HepG2 (cell line): Measurements from ENCODE around the gene ZNF883. TPM values are rescaled to one million over a fixed set of nuclear protein-coding genes. Genes with fewer than 3 reads are reported as not detected.

Source experiments
- ARNT ChIP-seq: fragments of 450-650 bp; IDR thresholded peaks from 2 replicates; pipeline ENCODE4 v1.6.1; 2017
- CREB1 ChIP-seq, 2 experiments: fragments of 450-650 bp in 1 of 2; IDR thresholded peaks; 2 replicates each; pipeline ENCODE4 v1.6.1; 2016 to 2017; ENCODE audit warnings: control low read depth in 1 of 2, mild to moderate bottlenecking in 1 of 2, missing compliant biosample characterization in 1 of 2, missing genetic modification characterization in 1 of 2
- FOXO4 ChIP-seq: sonication (generic); formaldehyde crosslinking; conservative IDR thresholded peaks from 2 replicates; pipeline ENCODE4 v1.8.1; 2023; ENCODE audit warnings: missing genetic modification reagents
- GATA4 ChIP-seq: sonication (generic); IDR thresholded peaks from 2 replicates; pipeline ENCODE4 v1.6.1; 2016; ENCODE audit warnings: antibody characterized with exemption, low read depth, borderline replicate concordance
- GATAD2A ChIP-seq: IDR thresholded peaks from 2 replicates; pipeline ENCODE4 v1.6.1; 2016
- HINFP ChIP-seq: sonication (generic); formaldehyde crosslinking; IDR thresholded peaks from 2 replicates; pipeline ENCODE4 v1.4.0; 2020; ENCODE audit warnings: low read depth, mild to moderate bottlenecking, missing genetic modification reagents
- MTA1 ChIP-seq: sonication (generic); formaldehyde crosslinking; IDR thresholded peaks from 2 replicates; pipeline ENCODE4 v1.4.0; 2020; ENCODE audit warnings: missing genetic modification reagents, mild to moderate bottlenecking, borderline replicate concordance
- PATZ1 ChIP-seq: sonication (generic); formaldehyde crosslinking; IDR thresholded peaks from 2 replicates; pipeline ENCODE4 v1.4.0; 2020; ENCODE audit warnings: missing genetic modification reagents
- PAWR ChIP-seq: sonication (generic); formaldehyde crosslinking; IDR thresholded peaks from 2 replicates; pipeline ENCODE4 v1.4.0; 2020; ENCODE audit warnings: missing genetic modification reagents, mild to moderate bottlenecking, borderline replicate concordance
- TARDBP ChIP-seq: sonication (generic); formaldehyde crosslinking; IDR thresholded peaks from 2 replicates; pipeline ENCODE4 v1.8.0; 2022; ENCODE audit warnings: mild to moderate bottlenecking, missing genetic modification reagents
- ZBTB33 ChIP-seq: sonication (generic); formaldehyde crosslinking; IDR thresholded peaks from 2 replicates; pipeline ENCODE4 v1.4.0; 2020; ENCODE audit warnings: missing genetic modification reagents
- ZFP1 ChIP-seq: IDR thresholded peaks from 2 replicates; pipeline ENCODE4 v1.6.1; 2016
- ZFP36L2 ChIP-seq: sonication (generic); formaldehyde crosslinking; IDR thresholded peaks from 2 replicates; pipeline ENCODE4 v1.4.0; 2020; ENCODE audit warnings: missing genetic modification reagents
- ZFYVE20 ChIP-seq: sonication (generic); formaldehyde crosslinking; IDR thresholded peaks from 2 replicates; pipeline ENCODE4 v1.8.0; 2023; ENCODE audit warnings: low read depth, mild to moderate bottlenecking, moderate library complexity, missing genetic modification reagents, borderline replicate concordance
- ZHX2 ChIP-seq, 2 experiments: sonication (generic) in 1 of 2; formaldehyde crosslinking in 1 of 2; IDR thresholded peaks; 2 replicates each; pipeline versions ENCODE4 v1.6.1 to v1.9.0; 2014 to 2022; ENCODE audit warnings: antibody characterized with exemption in 1 of 2, borderline replicate concordance in 1 of 2, inconsistent platforms in 1 of 2, low read depth in 1 of 2, missing genetic modification reagents in 1 of 2
- ZNF724P ChIP-seq: sonication (generic); formaldehyde crosslinking; IDR thresholded peaks from 2 replicates; pipeline ENCODE4 v1.8.0; 2022; ENCODE audit warnings: missing genetic modification reagents, borderline replicate concordance
- polyA plus RNA-seq, 8 experiments: library from polyadenylated mRNA; depleted of rRNA in 3 of 8; stranded (reverse) in 7 of 8; unstranded in 1 of 8; fragments of >200 nt; fragmentation: Illumina TruSeq in 4 of 8; extraction: Trizol in 4 of 8; gene quantifications; 2 replicates each; pipeline versions ENCODE4 v1.2.1 to v1.2.3, GENCODE V29; 2011 to 2016; ENCODE audit warnings: low read depth in 4 of 8, missing spikeins in 1 of 8, mixed read lengths in 1 of 8; ENCODE audit not compliant: insufficient read depth in 1 of 8
- total RNA-seq, 5 experiments: library from RNA; depleted of rRNA; stranded (reverse); fragments of >200 nt; fragmentation: Illumina TruSeq; extraction: Trizol; gene quantifications; 2 replicates each; pipeline ENCODE4 v1.2.3, GENCODE V29; 2016; ENCODE audit warnings: low read depth in 1 of 5

ZNF883 gene
- total and polyA plus RNA-seq, 2 of the 13 experiments (the other 11 are each of a cell fraction or from before 2014, with no cell fraction given), result 5.3 to 10.0 TPM

- TF ChIP-seq ZHX2 (IDR thresholded peaks at IDR 0.05; ENCODE audit: low read depth), result no peak
- no peak for TF ChIP-seq ZHX2 (CRISPR knock-in tag; IDR thresholded peaks at IDR 0.05; ENCODE audit: borderline replicate concordance)
- TF ChIP-seq ZFYVE20, result no peak
- TF ChIP-seq ARNT, result no peak
- TF ChIP-seq FOXO4 (CRISPR knock-in tag), result no peak
- no peak for TF ChIP-seq ZBTB33 (CRISPR knock-in tag)
- peak; percentile 32; the same call in 1 of the 2 replicates for TF ChIP-seq MTA1
- no peak for TF ChIP-seq PAWR (CRISPR knock-in tag)
- no peak for TF ChIP-seq ZFP36L2 (CRISPR knock-in tag)
- peak; percentile 66; the same call in 1 of the 2 replicates for TF ChIP-seq HINFP (CRISPR knock-in tag)
- no peak for TF ChIP-seq ZFP1 (CRISPR knock-in tag)
- TF ChIP-seq ZNF724P, result no peak
- TF ChIP-seq TARDBP (CRISPR knock-in tag), result no peak
- TF ChIP-seq GATA4, result no peak; the same call in 1 of the 2 replicates
- no peak for TF ChIP-seq CREB1 (IDR thresholded peaks at IDR 0.05)
- TF ChIP-seq CREB1 (CRISPR knock-in tag; IDR thresholded peaks at IDR 0.05), result peak; percentile 85
- no peak; the same call in 1 of the 2 replicates for TF ChIP-seq PATZ1
- TF ChIP-seq GATAD2A (CRISPR knock-in tag), result 0 out of 2 replicates have a peak, but pooled peaks have one; percentile 14
Observed at GRCh38 chr9:113011911-113012381, at the start of gene ZNF883 (continued).
